Measurements from ENCODE around the gene ACADVL.

DNA sequence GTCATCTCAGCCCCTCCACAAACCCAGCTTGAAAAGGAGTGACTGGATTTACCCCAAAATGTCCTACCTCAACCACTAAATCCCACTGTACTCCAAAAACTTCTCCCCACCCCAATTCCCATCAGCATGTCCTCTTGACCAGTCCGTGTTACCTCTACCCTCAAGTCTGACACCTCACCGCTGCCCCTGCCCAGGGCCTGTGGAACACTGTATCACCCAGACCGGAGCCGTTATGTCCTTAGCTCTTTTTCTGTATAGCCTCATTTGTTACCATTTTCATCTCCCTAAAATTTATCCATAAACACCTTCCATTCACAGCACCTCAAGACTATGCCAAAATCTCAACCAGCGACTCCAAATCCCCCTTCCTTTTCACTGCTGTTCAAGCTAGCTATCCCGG lies 17.1 kb downstream of the ACADVL start:
- TF ChIP-seq EZH2 (IDR thresholded peaks at IDR 0.05; ENCODE audit: insufficient read depth, poor library complexity, severe bottlenecking) (no peak), EZH2phosphoT487 (IDR thresholded peaks at IDR 0.05; ENCODE audit: insufficient read depth, low read depth) (no peak)
